BLaER1 (cell line): Measurements from ENCODE around the gene ZNF236.
A peak's percentile ranks its signal among the peaks of the same experiment; 100 is the strongest.
"Not testable (repeated sequence)": the region's sequence is repeated elsewhere in the genome, so short reads cannot be mapped to it uniquely, and the experiment has no call there.

Experiments used
- H3K27ac ChIP-seq: shearing (Covaris generic); formaldehyde crosslinking; 2 replicates; pipeline ENCODE4 v1.8.1; 2022
- H3K27me3 ChIP-seq: shearing (Covaris generic); formaldehyde crosslinking; 2 replicates; pipeline ENCODE4 v1.8.1; 2022
- H3K36me3 ChIP-seq: shearing (Covaris generic); formaldehyde crosslinking; 2 replicates; pipeline ENCODE4 v1.8.1; 2022
- H3K4me1 ChIP-seq: shearing (Covaris generic); formaldehyde crosslinking; 2 replicates; pipeline ENCODE4 v1.8.1; 2022
- H3K4me2 ChIP-seq: shearing (Covaris generic); formaldehyde crosslinking; 2 replicates; pipeline ENCODE4 v1.8.1; 2022
- H3K4me3 ChIP-seq: shearing (Covaris generic); formaldehyde crosslinking; 2 replicates; pipeline ENCODE4 v1.8.1; 2022
- H3K9ac ChIP-seq: shearing (Covaris generic); formaldehyde crosslinking; 2 replicates; pipeline ENCODE4 v1.8.1; 2022
- H3K9me3 ChIP-seq: shearing (Covaris generic); formaldehyde crosslinking; 2 replicates; pipeline ENCODE4 v1.8.1; 2022
- H4K20me1 ChIP-seq: shearing (Covaris generic); formaldehyde crosslinking; 2 replicates; pipeline ENCODE4 v1.8.1; 2022
- Cebpa-rat ChIP-seq: shearing (Covaris generic); IDR thresholded peaks from 2 replicates; pipeline ENCODE4 v1.8.1; 2022

Gene ZNF236

GRCh38 chr18:76801567-76802505, 20.5 kb upstream of the ZNF236 start:
- Histone ChIP-seq H3K4me3 (no peak overlapping the region), H3K27me3 (no peaks in the 10 kb centered on the region), H3K4me1 (peaks cover 5% of the 10 kb centered on the region; the same call in 1 of the 2 replicates), H3K9ac (no peak overlapping the region), H4K20me1 (no peaks in the 10 kb centered on the region), H3K4me2 (no peak overlapping the region), H3K27ac (no peak overlapping the region), H3K9me3 (peaks cover 28% of the 10 kb centered on the region), H3K36me3 (peaks cover 5% of the 10 kb centered on the region; the same call in 1 of the 2 replicates)
- TF ChIP-seq Cebpa-rat, result no peak

DNA sequence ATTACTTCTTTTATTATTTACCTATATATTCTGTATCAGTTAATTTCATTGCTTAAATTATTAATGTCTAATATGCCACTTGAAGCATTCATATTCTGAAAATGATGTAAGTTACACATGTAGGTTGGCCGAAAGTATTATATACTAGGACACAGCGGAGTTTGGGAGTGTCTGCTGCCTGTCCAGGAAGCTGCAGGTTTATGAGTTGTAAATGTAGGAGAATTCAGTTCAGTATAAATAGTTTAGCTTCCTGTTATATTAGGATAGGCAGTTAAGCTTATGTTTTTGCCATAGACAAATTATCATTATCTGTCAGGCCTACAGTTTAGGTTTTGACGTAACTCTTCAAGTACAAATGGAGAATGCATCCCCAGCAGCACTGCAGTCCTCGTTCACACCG, 18.9 kb upstream of the ZNF236 start:
- Histone ChIP-seq H3K4me3 (no peak overlapping the region), H3K27me3 (no peaks in the 10 kb centered on the region), H4K20me1 (no peaks in the 10 kb centered on the region), H3K9ac (no peak overlapping the region), H3K36me3 (peaks cover 19% of the 10 kb centered on the region), H3K4me2 (peak overlapping the region; percentile 31; the same call in 1 of the 2 replicates), H3K27ac (no peak overlapping the region), H3K9me3 (peaks cover 17% of the 10 kb centered on the region), H3K4me1 (peaks cover 5% of the 10 kb centered on the region; the same call in 1 of the 2 replicates)
- no peak for TF ChIP-seq Cebpa-rat

DNA sequence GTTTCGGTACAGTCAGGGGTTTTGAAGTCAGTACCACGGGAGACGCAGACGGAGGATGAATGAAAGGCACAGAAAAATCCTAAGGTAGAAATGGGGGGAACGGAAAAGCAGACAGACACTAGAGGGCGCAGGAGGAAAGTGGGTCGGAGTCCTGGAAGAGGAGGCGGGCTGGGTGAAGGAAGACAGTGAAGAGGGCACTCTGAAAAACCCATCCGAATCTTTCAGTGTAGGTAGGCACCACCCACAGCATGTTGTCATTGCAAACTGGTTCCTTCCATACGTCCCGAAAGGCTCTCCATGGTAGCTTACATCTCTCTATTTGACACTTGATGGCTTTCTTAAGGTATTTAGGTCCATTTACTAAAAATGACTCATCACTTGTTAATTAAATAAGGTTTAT, 18.5 kb upstream of the ZNF236 start:
- Histone ChIP-seq H3K9ac (no peak overlapping the region), H4K20me1 (no peaks in the 10 kb centered on the region), H3K4me2 (peak overlapping the region; percentile 31; the same call in 1 of the 2 replicates), H3K4me3 (no peak overlapping the region), H3K36me3 (peaks cover 23% of the 10 kb centered on the region), H3K27me3 (no peaks in the 10 kb centered on the region), H3K4me1 (peaks cover 5% of the 10 kb centered on the region; the same call in 1 of the 2 replicates), H3K27ac (no peak overlapping the region), H3K9me3 (peaks cover 13% of the 10 kb centered on the region)
- TF ChIP-seq Cebpa-rat, result no peak

GRCh38 chr18:76805221-76805620, 17.1 kb upstream of the ZNF236 start:
- Histone ChIP-seq H3K9me3 (peaks cover 8% of the 10 kb centered on the region), H3K4me3 (no peak overlapping the region), H3K27ac (no peak overlapping the region), H3K4me1 (peaks cover 5% of the 10 kb centered on the region; the same call in 1 of the 2 replicates), H3K4me2 (no peak overlapping the region), H3K27me3 (no peaks in the 10 kb centered on the region), H4K20me1 (no peaks in the 10 kb centered on the region), H3K36me3 (peaks cover 33% of the 10 kb centered on the region), H3K9ac (no peak overlapping the region)
- no peak for TF ChIP-seq Cebpa-rat

DNA sequence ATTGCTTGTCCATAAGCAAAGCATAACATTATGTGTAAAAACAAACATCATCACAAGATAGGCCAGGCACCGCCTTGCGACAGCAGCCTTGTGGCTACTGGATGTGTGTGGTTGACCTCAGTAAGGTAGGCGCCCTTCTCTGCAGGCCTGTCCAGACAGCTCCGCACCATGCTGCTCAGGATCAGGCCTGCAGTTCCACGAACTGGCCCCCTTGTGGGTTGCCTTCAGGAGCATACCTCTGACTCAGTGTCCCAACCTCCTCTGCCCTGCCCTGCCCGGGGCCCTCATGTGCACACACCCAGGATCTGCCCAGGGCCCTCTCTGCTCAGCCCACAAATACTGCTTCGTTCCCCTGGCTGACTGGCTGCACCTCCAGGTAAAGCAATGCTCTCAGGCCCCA, 16.1 kb upstream of the ZNF236 start:
- peaks cover 33% of the 10 kb centered on the region for H3K36me3 ChIP-seq
- H3K4me3 ChIP-seq, result no peak overlapping the region
- peaks cover 5% of the 10 kb centered on the region; the same call in 1 of the 2 replicates for H3K4me1 ChIP-seq
- no peak for TF ChIP-seq Cebpa-rat
- no peaks in the 10 kb centered on the region for H4K20me1 ChIP-seq
- H3K4me2 ChIP-seq, result no peak overlapping the region
- peaks cover 8% of the 10 kb centered on the region for H3K9me3 ChIP-seq
- no peak overlapping the region for H3K27ac ChIP-seq
- no peak overlapping the region for H3K9ac ChIP-seq
- no peaks in the 10 kb centered on the region for H3K27me3 ChIP-seq

- no peaks in the 10 kb centered on the region for H3K9me3 ChIP-seq
- H3K4me1 ChIP-seq, result peaks cover 8% of the 10 kb centered on the region; the same call in 1 of the 2 replicates
- H3K4me2 ChIP-seq, result no peak overlapping the region
- H3K36me3 ChIP-seq, result peaks cover 52% of the 10 kb centered on the region
- H3K27me3 ChIP-seq, result no peaks in the 10 kb centered on the region
- no peak for TF ChIP-seq Cebpa-rat
- no peak overlapping the region for H3K27ac ChIP-seq
- H3K4me3 ChIP-seq, result no peak overlapping the region
- H4K20me1 ChIP-seq, result no peaks in the 10 kb centered on the region
- no peak overlapping the region for H3K9ac ChIP-seq
Observed at GRCh38 chr18:76808561-76808960, 13.8 kb upstream of the ZNF236 start.

- H3K9ac ChIP-seq, H3K4me2 ChIP-seq, H3K27me3 ChIP-seq, H3K27ac ChIP-seq, H4K20me1 ChIP-seq, H3K9me3 ChIP-seq, H3K4me3 ChIP-seq, H3K4me1 ChIP-seq: not testable (repeated sequence)
- H3K36me3 ChIP-seq, result peaks cover 79% of the 10 kb centered on the region
Observed at GRCh38 chr18:76811530-76811929, 10.8 kb upstream of the ZNF236 start.

DNA sequence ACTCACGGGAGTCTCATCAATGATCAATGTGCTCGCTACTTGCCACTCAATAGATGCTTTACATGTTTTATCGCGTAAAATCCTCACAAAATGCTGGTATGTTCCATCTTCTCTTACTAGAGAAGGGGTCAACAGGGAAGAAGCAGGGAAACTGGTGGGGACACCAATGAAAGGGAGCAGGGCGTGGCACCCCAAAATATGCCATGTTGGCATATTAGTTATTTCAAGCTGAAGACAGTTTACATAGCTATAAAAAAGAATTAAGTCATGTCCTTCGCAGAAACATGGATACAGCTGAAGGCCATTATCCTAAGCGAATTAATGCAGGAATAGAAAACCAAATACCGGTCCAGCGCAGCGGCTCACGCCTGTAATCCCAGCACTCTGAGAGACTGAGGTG, 8.1 kb upstream of the ZNF236 start:
- no peak overlapping the region for H3K9ac ChIP-seq
- H3K9me3 ChIP-seq, result no peaks in the 10 kb centered on the region
- no peak overlapping the region for H3K27ac ChIP-seq
- TF ChIP-seq Cebpa-rat, result no peak
- no peaks in the 10 kb centered on the region for H3K27me3 ChIP-seq
- H3K36me3 ChIP-seq, result peaks cover 62% of the 10 kb centered on the region
- H3K4me2 ChIP-seq, result no peak overlapping the region
- peaks cover 6% of the 10 kb centered on the region; the same call in 1 of the 2 replicates for H3K4me1 ChIP-seq
- no peak overlapping the region for H3K4me3 ChIP-seq
- H4K20me1 ChIP-seq, result no peaks in the 10 kb centered on the region

DNA sequence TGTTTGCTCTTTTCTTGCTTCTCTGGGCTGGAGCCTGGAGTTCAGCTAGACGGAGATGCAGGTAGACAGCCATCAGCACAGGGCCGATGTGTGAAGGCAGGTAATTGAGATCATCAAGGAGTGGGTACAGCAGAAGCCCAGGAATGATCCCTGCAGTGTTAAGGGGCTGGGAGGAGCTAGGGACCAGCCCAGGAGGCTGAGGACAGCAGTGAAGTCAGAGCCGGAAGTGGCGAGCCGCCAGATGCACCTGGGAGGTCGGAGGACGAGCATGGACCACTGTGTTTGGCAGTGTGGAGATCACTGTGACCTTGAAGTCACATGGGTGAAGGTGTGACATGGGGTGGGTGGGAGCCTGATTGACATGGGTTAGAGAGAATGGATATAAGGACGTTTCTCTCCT, 6.2 kb upstream of the ZNF236 start:
- Histone ChIP-seq H3K4me2 (no peak overlapping the region), H3K27me3 (no peaks in the 10 kb centered on the region), H3K4me1 (peaks cover 22% of the 10 kb centered on the region), H4K20me1 (no peaks in the 10 kb centered on the region), H3K9ac (no peak overlapping the region), H3K9me3 (no peaks in the 10 kb centered on the region), H3K36me3 (peaks cover 61% of the 10 kb centered on the region), H3K4me3 (no peak overlapping the region), H3K27ac (no peak overlapping the region)
- no peak for TF ChIP-seq Cebpa-rat

GRCh38 chr18:76817888-76818611, 4.3 kb upstream of the ZNF236 start:
- no peak overlapping the region for H3K4me2 ChIP-seq

More at GRCh38 chr18:76817888-76818611, 4.3 kb upstream of the ZNF236 start:
- peaks cover 19% of the 10 kb centered on the region for H3K4me1 ChIP-seq
- no peak overlapping the region for H3K9ac ChIP-seq
- H3K27me3 ChIP-seq, result no peaks in the 10 kb centered on the region
- no peak overlapping the region for H3K4me3 ChIP-seq
- peaks cover 47% of the 10 kb centered on the region for H3K36me3 ChIP-seq
- H3K9me3 ChIP-seq, result no peaks in the 10 kb centered on the region
- no peak for TF ChIP-seq Cebpa-rat
- H4K20me1 ChIP-seq, result no peaks in the 10 kb centered on the region
- no peak overlapping the region for H3K27ac ChIP-seq
